Measurements from ENCODE around the gene FAM200A. TPM values are rescaled to one million over a fixed set of nuclear protein-coding genes. Genes with fewer than 3 reads are reported as not detected.
"Not testable (repeated sequence)": the region's sequence is repeated elsewhere in the genome, so short reads cannot be mapped to it uniquely, and the experiment has no call there.

The FAM200A gene
- total RNA-seq, 4 donors from 2014 or later = 1.3 to 22.6 (median 5.1) TPM

DNA sequence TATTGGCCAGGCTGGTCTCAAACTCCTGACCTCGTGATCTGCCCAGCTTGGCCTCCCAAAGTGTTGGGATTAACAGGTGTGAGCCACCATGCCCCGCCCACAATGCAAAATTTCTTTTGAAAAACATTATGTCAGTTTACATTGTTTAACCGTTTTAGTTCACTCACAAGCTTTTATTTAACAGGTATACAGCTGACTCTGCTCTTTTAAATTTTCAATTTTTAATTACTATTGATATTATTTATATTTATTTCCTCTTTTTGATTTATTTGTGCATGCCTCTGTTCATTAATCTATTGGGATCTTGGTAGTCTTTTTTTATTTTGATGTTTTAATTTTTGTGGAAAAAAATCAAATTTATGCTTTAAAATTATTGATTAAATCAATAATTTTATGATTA is 30.5 kb downstream of the FAM200A start:
- Histone ChIP-seq H3K9me3 (no peaks in the 10 kb centered on the region), H3K4me3 (no peak overlapping the region), H3K27me3 (no peaks in the 10 kb centered on the region), H3K4me1 (no peaks in the 10 kb centered on the region), H3K36me3 (no peaks in the 10 kb centered on the region), H3K27ac (no peak overlapping the region)
- no peak for DNase-seq
- intact Hi-C loops (cut with DNase I; ENCODE audit: low total_unique reads) = no loop called here
- TF ChIP-seq, protein P1, sequence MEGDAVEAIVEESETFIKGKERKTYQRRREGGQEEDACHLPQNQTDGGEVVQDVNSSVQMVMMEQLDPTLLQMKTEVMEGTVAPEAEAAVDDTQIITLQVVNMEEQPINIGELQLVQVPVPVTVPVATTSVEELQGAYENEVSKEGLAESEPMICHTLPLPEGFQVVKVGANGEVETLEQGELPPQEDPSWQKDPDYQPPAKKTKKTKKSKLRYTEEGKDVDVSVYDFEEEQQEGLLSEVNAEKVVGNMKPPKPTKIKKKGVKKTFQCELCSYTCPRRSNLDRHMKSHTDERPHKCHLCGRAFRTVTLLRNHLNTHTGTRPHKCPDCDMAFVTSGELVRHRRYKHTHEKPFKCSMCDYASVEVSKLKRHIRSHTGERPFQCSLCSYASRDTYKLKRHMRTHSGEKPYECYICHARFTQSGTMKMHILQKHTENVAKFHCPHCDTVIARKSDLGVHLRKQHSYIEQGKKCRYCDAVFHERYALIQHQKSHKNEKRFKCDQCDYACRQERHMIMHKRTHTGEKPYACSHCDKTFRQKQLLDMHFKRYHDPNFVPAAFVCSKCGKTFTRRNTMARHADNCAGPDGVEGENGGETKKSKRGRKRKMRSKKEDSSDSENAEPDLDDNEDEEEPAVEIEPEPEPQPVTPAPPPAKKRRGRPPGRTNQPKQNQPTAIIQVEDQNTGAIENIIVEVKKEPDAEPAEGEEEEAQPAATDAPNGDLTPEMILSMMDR (IDR thresholded peaks at IDR 0.05) = no peak
- TF ChIP-seq POLR2A (IDR thresholded peaks at IDR 0.05) = no peak

DNA sequence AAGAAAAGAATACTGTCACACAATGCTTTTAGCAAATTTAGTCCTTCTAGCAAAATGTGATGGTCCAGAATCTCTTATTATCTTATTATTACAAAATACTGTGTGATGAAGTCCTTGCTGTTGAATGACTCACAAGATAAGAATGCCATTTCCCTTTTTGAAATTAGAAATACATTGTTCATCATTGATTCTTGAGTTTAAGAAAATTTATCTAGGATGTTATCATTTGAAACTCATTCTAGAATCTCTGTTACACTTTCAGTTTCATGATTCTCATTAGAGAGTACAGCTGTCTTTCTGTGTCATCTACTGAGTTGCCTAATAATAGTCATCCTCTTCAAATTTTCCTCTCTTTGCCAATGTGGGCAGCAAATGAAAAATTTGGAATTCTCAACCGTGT is 37.9 kb downstream of the FAM200A start:
- Histone ChIP-seq H3K4me3 (no peak overlapping the region), H3K27ac (no peak overlapping the region), H3K9me3 (no peaks in the 10 kb centered on the region), H3K27me3 (no peaks in the 10 kb centered on the region), H3K36me3 (no peaks in the 10 kb centered on the region), H3K4me1 (no peaks in the 10 kb centered on the region)
- TF ChIP-seq, protein P1 (IDR thresholded peaks at IDR 0.05) = no peak
- TF ChIP-seq POLR2A (IDR thresholded peaks at IDR 0.05) = no peak
- no peak for DNase-seq
- intact Hi-C loops (cut with DNase I; ENCODE audit: low total_unique reads) = no loop called here

DNA sequence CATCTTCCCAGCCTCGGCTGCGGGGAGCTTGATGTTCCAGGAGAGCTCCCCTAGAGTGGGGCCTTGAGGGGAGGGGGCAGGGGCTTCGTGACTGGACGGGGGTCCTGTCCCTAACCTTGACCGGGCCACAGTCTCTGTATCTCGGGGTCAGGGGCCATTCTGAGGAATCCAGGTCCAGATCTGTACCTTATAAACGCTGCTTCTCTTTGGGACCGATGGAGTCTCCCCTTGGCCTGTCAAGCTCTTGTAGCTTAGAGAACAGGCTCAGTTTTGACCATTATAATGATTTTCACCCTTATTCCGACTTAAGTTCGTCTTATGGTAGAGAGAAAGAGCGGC is 46.6 kb downstream of the FAM200A start:
- Histone ChIP-seq H3K27me3 (no peaks in the 10 kb centered on the region), H3K27ac (peak overlapping the region; percentile 93 to 96), H3K36me3 (no peaks in the 10 kb centered on the region), H3K4me1 (peaks cover 6 to 17% of the 10 kb centered on the region in 2 donors), H3K9me3 (no peaks in the 10 kb centered on the region), H3K4me3 (peak overlapping the region; percentile 53 to 98)
- DNase-seq = no peak
- intact Hi-C loops (cut with DNase I; ENCODE audit: low total_unique reads) = no loop called here
- peak in 1 of 2 donors; percentile 47 for TF ChIP-seq POLR2A (IDR thresholded peaks at IDR 0.05)
- TF ChIP-seq, protein P1 (IDR thresholded peaks at IDR 0.05) = no peak

DNA sequence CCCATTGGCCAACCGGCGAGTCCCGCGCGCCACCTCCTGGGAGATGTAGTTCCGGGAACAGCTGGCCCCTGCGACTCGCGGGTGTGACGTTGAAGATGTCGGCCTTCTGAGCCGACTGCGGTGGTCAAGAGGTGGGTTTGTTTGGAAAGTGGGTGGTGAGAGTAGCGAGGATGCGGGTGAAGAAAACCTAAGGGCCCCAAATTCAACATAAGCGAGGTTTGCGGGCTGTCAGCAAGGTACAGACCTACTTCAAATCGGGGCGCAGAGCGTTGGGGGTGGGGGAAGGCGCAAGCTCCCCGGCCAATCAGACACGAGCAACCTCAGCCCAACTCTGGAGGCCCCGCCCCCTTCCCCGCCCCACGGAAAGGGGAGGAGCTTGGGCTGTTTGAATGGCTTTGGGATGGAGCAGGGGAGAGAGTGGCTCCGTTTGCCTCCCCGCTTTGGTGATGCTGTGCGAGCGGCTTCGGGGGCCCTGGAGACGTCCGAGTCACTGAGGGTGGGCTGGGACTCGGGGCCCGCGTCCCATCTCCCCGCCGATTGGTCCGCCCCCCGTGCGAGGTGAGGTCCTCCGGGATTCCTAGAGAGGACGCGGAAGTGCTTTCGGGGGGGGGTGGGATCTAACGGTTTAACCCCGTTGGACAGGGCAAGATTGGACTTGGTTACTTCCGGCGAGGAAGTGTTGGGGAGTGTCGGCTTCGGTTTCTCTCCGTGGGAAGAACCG is 47.2 kb downstream of the FAM200A start, which contains the start of gene ZKSCAN5:
Gene ZKSCAN5, plus strand, starts transcription at position 60 of the 721 bp plus-strand sequence. CDS start 1,383 bp downstream, outside the sequence.
- DNase-seq = peak; percentile 97 to 98
- Histone ChIP-seq H3K4me3 (peak within 1 kb of the TSS; percentile 53 to 98), H3K4me1 (peaks cover 6 to 17% of the 10 kb centered on the region in 2 donors), H3K27me3 (no peaks in the 10 kb centered on the region), H3K9me3 (no peaks in the 10 kb centered on the region), H3K36me3 (no peaks in the 10 kb centered on the region), H3K27ac (peak within 1 kb of the TSS; percentile 93 to 96)
- TF ChIP-seq, protein P1 (IDR thresholded peaks at IDR 0.05) = no peak
- no peak for TF ChIP-seq POLR2A (IDR thresholded peaks at IDR 0.05)
- intact Hi-C loops (cut with DNase I; ENCODE audit: low total_unique reads) = loop anchor here (5.0 kb wide), 1 partner anchor 48 kb away; the partner anchor contains the start of gene FAM200A

DNA sequence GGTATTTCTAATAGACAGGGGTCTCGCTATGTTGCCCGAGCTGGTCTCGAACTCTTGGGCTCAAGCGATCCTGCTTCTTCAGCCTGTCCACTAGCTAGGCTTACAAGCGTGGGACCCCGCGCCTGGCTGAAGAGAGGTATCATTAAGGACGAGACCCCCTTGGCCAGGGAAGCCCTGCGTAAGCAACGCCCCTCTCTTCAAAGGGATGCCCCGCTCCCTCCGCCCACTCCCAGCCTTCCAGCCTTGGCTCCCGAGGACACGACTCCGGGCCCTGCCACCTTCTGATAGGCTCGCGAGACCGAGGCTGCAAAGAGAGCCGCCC is 47.7 kb downstream of the FAM200A start:
- TF ChIP-seq POLR2A (IDR thresholded peaks at IDR 0.05) = no peak
- TF ChIP-seq, protein P1 (IDR thresholded peaks at IDR 0.05) = no peak
- intact Hi-C loops (cut with DNase I; ENCODE audit: low total_unique reads) = loop anchor here (5.0 kb wide), 1 partner anchor 48 kb away; the partner anchor contains the start of gene FAM200A

DNA sequence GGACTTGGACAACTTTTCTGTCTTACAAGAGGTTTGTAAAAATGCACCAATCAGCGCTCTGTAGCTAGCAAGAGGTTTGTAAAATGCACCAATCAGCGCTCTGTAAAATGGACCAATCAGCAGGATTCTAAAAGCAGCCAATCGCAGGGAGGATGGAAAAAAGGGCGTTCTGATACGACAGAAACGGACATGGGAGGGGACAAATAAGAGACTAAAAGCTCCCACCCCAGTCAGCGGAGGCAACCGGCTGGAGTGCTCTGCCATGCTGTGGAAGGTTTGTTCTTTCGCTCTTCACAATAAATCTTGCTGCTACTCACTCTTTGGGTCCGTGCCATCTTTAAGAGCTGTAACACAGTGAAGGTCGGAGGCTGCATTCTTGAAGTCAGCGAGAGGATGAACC is 50.7 kb downstream of the FAM200A start:
- not testable (repeated sequence) for H3K27me3 ChIP-seq, H3K4me3 ChIP-seq, H3K27ac ChIP-seq, H3K4me1 ChIP-seq, H3K9me3 ChIP-seq, DNase-seq, H3K36me3 ChIP-seq
- intact Hi-C loops (cut with DNase I; ENCODE audit: low total_unique reads) = loop anchor here (5.0 kb wide), 1 partner anchor 51 kb away; the partner anchor contains the start of gene FAM200A

More for the DNA sequence above, 47.7 kb downstream of the FAM200A start:
- Histone ChIP-seq H3K27me3 (no peaks in the 10 kb centered on the region), H3K36me3 (no peaks in the 10 kb centered on the region), H3K27ac (peak overlapping the region; percentile 93 to 96), H3K4me1 (peaks cover 6 to 17% of the 10 kb centered on the region in 2 donors), H3K9me3 (no peaks in the 10 kb centered on the region), H3K4me3 (peak overlapping the region; percentile 53 to 98)
- no peak for DNase-seq

Measured in uterus (tissue), 4 donors.